IPS-15b (cell line): ENCODE measurements around the gene EFCC1.

Experiments
- H3K27me3 ChIP-seq: one replicate; pipeline ENCODE4 v1.6.1; 2013; ENCODE audit warnings: low read length; ENCODE audit not compliant: control insufficient read depth, insufficient read depth
- H3K36me3 ChIP-seq: one replicate; pipeline ENCODE4 v1.6.1; 2013; ENCODE audit warnings: low read length; ENCODE audit not compliant: control insufficient read depth, insufficient read depth
- H3K4me1 ChIP-seq: one replicate; pipeline ENCODE4 v1.6.1; 2013; ENCODE audit warnings: mild to moderate bottlenecking, low read length; ENCODE audit not compliant: control insufficient read depth, insufficient read depth
- H3K4me3 ChIP-seq: one replicate; pipeline ENCODE4 v1.5.1; 2013; ENCODE audit warnings: low read depth, low read length
- H3K9ac ChIP-seq: one replicate; pipeline ENCODE4 v1.6.1; 2013; ENCODE audit warnings: low read depth, mild to moderate bottlenecking, low read length
- H3K9me3 ChIP-seq: one replicate; pipeline ENCODE4 v1.6.1; 2013; ENCODE audit warnings: mild to moderate bottlenecking, low read length; ENCODE audit not compliant: control insufficient read depth, insufficient read depth

The EFCC1 gene

DNA sequence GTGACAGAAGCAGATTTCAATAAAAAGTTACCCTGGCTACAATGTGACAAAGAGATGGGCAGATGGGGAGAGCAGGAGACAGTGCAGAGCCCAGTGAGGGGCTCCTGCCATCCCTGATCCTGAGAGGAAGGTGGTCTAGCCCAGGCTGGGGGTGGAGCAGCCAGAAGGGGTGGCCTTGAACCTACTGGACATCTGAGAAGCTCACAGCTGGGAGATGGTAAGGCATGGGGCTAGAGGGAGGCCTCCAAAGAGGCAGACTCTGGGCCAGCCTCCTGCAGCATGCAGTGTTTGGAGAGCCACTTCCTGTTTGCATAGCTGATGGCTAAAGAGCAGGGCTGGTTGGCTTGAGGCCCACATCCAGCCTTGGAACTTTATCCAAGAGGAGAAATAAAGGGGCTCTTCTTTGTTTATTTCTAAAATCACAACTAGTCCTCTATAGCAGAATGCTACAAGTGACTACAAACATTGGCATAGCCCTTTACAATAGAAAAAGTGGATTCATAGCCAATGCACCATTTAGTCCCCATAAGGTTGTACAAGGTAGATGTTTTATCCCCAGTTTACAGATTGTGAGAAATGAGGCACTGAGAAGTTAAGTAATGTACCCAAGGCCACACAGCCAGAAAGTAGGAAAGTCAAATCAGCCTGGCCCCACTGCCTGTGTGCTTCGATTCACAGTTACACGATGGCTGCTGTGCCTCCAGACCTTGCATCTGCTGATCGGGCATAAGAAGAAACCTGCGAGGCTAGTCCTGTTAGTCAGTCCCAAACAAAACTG, 4.6 kb downstream of the EFCC1 start:
- H3K36me3 ChIP-seq = no peaks in the 10 kb centered on the region
- H3K9me3 ChIP-seq = no peaks in the 10 kb centered on the region
- peaks cover 74% of the 10 kb centered on the region for H3K27me3 ChIP-seq
- H3K4me1 ChIP-seq = peaks cover under 1% of the 10 kb centered on the region
- H3K9ac ChIP-seq = no peak overlapping the region
- H3K4me3 ChIP-seq = no peak overlapping the region

GRCh38 chr3:129006864-129007263, 5.8 kb downstream of the EFCC1 start:
- Histone ChIP-seq H3K4me1 (no peaks in the 10 kb centered on the region), H3K9ac (no peak overlapping the region), H3K36me3 (no peaks in the 10 kb centered on the region), H3K27me3 (peaks cover 62% of the 10 kb centered on the region), H3K9me3 (no peaks in the 10 kb centered on the region), H3K4me3 (no peak overlapping the region)

DNA sequence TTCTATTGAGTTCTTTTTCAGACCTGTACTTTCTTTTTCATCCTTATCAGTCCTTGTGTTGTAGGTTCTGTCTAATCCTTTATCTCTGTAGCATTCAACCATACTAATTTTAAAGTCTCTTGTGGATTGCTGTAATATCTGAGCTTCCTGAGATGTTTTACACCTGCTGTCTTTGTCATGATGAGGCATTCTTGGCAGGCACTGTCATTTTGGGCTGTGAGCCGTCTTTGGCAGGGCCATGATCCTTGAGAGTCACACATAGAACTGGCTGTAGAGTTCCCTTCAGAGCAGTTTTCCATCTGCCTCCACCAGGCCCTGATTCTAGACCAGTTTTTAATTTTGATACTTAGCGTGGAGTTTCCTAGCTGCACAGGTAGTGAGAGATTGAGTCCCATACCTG, 6.7 kb downstream of the EFCC1 start:
- no peak overlapping the region for H3K9ac ChIP-seq
- no peaks in the 10 kb centered on the region for H3K36me3 ChIP-seq
- no peaks in the 10 kb centered on the region for H3K9me3 ChIP-seq
- H3K4me1 ChIP-seq = no peaks in the 10 kb centered on the region
- peaks cover 53% of the 10 kb centered on the region for H3K27me3 ChIP-seq
- no peak overlapping the region for H3K4me3 ChIP-seq

GRCh38 chr3:129009266-129009665, 8.2 kb downstream of the EFCC1 start:
- no peak overlapping the region for H3K4me3 ChIP-seq
- H3K9me3 ChIP-seq = no peaks in the 10 kb centered on the region
- no peaks in the 10 kb centered on the region for H3K4me1 ChIP-seq
- no peaks in the 10 kb centered on the region for H3K36me3 ChIP-seq
- no peak overlapping the region for H3K9ac ChIP-seq
- peaks cover 38% of the 10 kb centered on the region for H3K27me3 ChIP-seq

DNA sequence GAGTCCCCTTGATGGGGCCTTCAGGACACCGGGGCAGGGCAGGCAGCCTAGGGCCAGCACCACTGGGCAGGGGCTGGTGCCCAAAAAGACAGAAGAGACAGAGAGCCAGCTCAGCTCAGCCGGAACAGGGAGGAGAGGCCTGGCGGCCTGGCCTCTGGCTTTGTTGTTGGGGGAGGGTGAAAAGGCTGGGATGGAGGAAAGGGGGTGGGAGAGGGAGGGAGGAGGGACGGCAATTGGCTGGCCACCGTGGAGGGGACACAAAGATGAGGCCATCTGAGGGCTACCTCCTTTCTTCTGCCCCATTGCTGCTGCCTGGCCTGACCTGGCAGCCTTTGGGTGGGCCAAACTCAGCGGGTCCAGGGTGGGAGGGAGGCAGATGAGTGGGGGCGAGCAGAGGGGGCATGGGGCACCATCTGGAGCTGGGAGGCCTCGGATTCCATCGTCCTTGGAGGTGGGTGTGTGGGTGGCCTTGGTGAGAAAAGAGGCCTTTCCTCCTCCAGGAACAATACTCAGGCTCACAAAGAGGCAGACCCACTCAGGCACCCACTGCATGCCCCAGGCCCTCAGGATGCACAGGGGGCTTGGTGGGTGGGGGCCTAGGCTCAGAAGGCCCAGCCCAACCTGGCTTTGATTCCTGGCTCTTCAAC, 9.3 kb downstream of the EFCC1 start:
- H3K9ac ChIP-seq = no peak overlapping the region
- no peaks in the 10 kb centered on the region for H3K36me3 ChIP-seq
- no peaks in the 10 kb centered on the region for H3K4me1 ChIP-seq
- H3K9me3 ChIP-seq = no peaks in the 10 kb centered on the region
- H3K4me3 ChIP-seq = no peak overlapping the region
- H3K27me3 ChIP-seq = peaks cover 27% of the 10 kb centered on the region

GRCh38 chr3:129013491-129013891, 12.4 kb downstream of the EFCC1 start:
- Histone ChIP-seq H3K9ac (no peak overlapping the region), H3K36me3 (no peaks in the 10 kb centered on the region), H3K27me3 (no peaks in the 10 kb centered on the region), H3K9me3 (no peaks in the 10 kb centered on the region), H3K4me1 (no peaks in the 10 kb centered on the region), H3K4me3 (no peak overlapping the region)

GRCh38 chr3:129014148-129014547, 13.0 kb downstream of the EFCC1 start:
- Histone ChIP-seq H3K9ac (no peak overlapping the region), H3K36me3 (no peaks in the 10 kb centered on the region), H3K9me3 (no peaks in the 10 kb centered on the region), H3K4me3 (no peak overlapping the region), H3K27me3 (no peaks in the 10 kb centered on the region), H3K4me1 (no peaks in the 10 kb centered on the region)

- H3K9ac ChIP-seq = no peak overlapping the region
These were observed 13.8 kb downstream of the EFCC1 start for GRCh38 chr3:129014793-129015345.

DNA sequence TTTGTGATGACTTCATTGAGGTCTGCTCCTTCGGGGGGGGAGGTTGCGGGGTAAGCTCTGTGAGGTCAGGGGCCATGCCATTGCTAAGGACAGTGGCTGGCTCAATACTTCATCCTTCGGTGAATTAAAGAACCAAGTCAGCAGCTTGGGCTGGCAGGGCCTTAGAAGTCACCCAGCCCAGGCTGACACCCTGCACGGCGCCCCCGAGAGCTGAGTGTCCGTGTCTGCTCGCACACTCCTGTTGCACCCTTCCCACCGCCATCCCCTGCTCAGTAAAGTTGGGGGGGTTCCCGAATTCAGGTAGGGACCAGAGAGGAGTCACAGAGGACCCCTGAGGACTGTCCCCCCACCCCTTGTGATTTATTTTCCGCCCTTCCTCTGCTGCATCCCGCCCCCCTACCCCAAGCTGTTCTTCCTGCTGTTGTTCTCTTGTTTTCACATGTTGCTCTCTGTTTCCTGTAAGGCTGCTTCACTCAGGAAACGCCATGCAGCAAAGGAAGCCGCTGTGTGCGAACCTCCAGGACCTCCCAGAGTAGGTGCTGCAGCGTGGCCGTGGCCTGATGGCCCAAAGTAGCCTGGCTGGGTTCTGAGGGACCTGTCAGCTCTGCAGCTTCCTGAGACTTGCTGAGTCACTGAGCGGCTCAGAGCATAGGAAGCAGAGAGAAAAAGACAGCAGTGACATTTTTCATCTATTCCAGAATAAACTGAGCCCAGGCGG, 14.4 kb downstream of the EFCC1 start:
- Histone ChIP-seq H3K9me3 (no peaks in the 10 kb centered on the region), H3K27me3 (no peaks in the 10 kb centered on the region), H3K36me3 (no peaks in the 10 kb centered on the region), H3K9ac (no peak overlapping the region), H3K4me3 (no peak overlapping the region), H3K4me1 (no peaks in the 10 kb centered on the region)

More at GRCh38 chr3:129014793-129015345, 13.8 kb downstream of the EFCC1 start:
- Histone ChIP-seq H3K27me3 (no peaks in the 10 kb centered on the region), H3K4me3 (no peak overlapping the region), H3K9me3 (no peaks in the 10 kb centered on the region), H3K36me3 (no peaks in the 10 kb centered on the region), H3K4me1 (no peaks in the 10 kb centered on the region)

DNA sequence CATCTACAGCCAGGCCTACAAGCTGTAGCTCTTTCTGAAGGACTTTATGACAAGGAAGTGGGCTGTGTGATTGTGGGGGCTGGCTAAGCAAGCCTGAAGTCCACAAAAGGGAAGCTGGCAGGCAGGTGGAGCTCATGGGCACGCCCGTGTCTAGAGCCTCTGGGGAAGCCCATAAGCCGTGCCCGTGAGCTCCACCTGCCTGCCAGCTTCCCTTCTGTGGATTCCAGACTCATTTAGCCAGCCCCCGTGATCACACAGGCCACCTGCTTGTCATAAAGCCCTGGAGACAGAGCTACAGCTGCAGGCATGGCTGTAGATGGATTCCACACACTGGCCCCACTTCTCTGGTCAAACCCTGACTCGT, 15.2 kb downstream of the EFCC1 start:
- no peaks in the 10 kb centered on the region for H3K9me3 ChIP-seq
- H3K36me3 ChIP-seq = no peaks in the 10 kb centered on the region
- no peaks in the 10 kb centered on the region for H3K27me3 ChIP-seq
- H3K9ac ChIP-seq = no peak overlapping the region
- no peak overlapping the region for H3K4me3 ChIP-seq
- no peaks in the 10 kb centered on the region for H3K4me1 ChIP-seq

- no peaks in the 10 kb centered on the region for H3K4me1 ChIP-seq
- no peak overlapping the region for H3K4me3 ChIP-seq
- H3K36me3 ChIP-seq = no peaks in the 10 kb centered on the region
- H3K9ac ChIP-seq = no peak overlapping the region
- no peaks in the 10 kb centered on the region for H3K27me3 ChIP-seq
- no peaks in the 10 kb centered on the region for H3K9me3 ChIP-seq
These were observed 15.8 kb downstream of the EFCC1 start for GRCh38 chr3:129016720-129017483.
